Parathyroid adenoma (tissue), 2 donors: ENCODE data around the gene TERB2.
"Not testable (repeated sequence)": the region's sequence is repeated elsewhere in the genome, so short reads cannot be mapped to it uniquely, and the experiment has no call there.

Experiments used
- H2AFZ ChIP-seq: fragments of 300-600 bp; sonication (generic); one replicate; pipeline ENCODE4 v1.7.0; 2017; ENCODE audit warnings: antibody characterized with exemption, mild to moderate bottlenecking
- H3K27ac ChIP-seq: fragments of 300-600 bp; sonication (generic); one replicate; pipeline ENCODE4 v1.7.0; 2017
- H3K27me3 ChIP-seq: fragments of 300-600 bp; sonication (generic); one replicate; pipeline ENCODE4 v1.7.0; 2017; ENCODE audit warnings: low read length; ENCODE audit not compliant: control insufficient read depth, insufficient read depth
- H3K36me3 ChIP-seq: fragments of 300-600 bp; sonication (generic); one replicate; pipeline ENCODE4 v1.7.0; 2017; ENCODE audit warnings: low read length; ENCODE audit not compliant: control insufficient read depth, insufficient read depth
- H3K4me1 ChIP-seq: fragments of 300-600 bp; sonication (generic); one replicate; pipeline ENCODE4 v1.7.0; 2017; ENCODE audit warnings: control low read depth
- H3K4me2 ChIP-seq: fragments of 300-600 bp; sonication (generic); one replicate; pipeline ENCODE4 v1.7.0; 2017; ENCODE audit warnings: low read length
- H3K4me3 ChIP-seq: fragments of 300-600 bp; sonication (generic); one replicate; pipeline ENCODE4 v1.7.0; 2017; ENCODE audit warnings: low read depth, low read length
- H3K79me2 ChIP-seq: fragments of 300-600 bp; sonication (generic); one replicate; pipeline ENCODE4 v1.7.0; 2017; ENCODE audit warnings: control low read depth
- H3K9ac ChIP-seq: fragments of 300-600 bp; sonication (generic); one replicate; pipeline ENCODE4 v1.7.0; 2017; ENCODE audit warnings: mild to moderate bottlenecking
- H3K9me3 ChIP-seq: fragments of 300-600 bp; sonication (generic); one replicate; pipeline ENCODE4 v1.7.0; 2017; ENCODE audit warnings: low read length; ENCODE audit not compliant: control insufficient read depth
- TF ChIP-seq, protein P1 (sequence below): fragments of 300-600 bp; sonication (generic); IDR thresholded peaks from one replicate; pipeline ENCODE4 v1.7.0; 2017; ENCODE audit warnings: antibody characterized with exemption, mild to moderate bottlenecking
- donor health status: primary hyperparathyroidism.

The TERB2 gene

DNA sequence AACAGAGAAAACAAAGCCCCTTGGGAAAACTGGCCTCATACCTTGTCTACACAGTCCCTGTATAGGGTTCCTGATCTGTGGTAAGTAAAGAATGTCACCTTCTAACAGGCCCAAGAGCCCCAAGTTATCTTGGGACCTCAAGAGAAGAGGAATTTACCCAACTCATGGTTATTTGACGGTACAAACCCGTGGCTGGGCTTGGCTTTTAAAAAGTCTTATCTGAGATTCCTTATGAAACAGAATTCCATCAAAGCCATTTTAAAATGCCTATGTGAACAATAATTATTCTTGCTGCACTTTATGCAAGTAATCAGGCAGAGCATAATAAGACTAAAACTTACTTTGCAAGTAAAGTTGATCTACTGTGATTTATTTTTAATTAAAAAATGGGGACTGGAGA lies 52.6 kb downstream of the TERB2 start:
- Histone ChIP-seq H2AFZ (no peak overlapping the region), H3K27ac (no peak overlapping the region), H3K4me3 (no peak overlapping the region), H3K27me3 (no peaks in the 10 kb centered on the region), H3K79me2 (no peaks in the 10 kb centered on the region), H3K4me1 (no peaks in the 10 kb centered on the region), H3K36me3 (no peaks in the 10 kb centered on the region), H3K9me3 (no peaks in the 10 kb centered on the region), H3K9ac (no peak overlapping the region), H3K4me2 (no peak overlapping the region)
- TF ChIP-seq, protein P1, sequence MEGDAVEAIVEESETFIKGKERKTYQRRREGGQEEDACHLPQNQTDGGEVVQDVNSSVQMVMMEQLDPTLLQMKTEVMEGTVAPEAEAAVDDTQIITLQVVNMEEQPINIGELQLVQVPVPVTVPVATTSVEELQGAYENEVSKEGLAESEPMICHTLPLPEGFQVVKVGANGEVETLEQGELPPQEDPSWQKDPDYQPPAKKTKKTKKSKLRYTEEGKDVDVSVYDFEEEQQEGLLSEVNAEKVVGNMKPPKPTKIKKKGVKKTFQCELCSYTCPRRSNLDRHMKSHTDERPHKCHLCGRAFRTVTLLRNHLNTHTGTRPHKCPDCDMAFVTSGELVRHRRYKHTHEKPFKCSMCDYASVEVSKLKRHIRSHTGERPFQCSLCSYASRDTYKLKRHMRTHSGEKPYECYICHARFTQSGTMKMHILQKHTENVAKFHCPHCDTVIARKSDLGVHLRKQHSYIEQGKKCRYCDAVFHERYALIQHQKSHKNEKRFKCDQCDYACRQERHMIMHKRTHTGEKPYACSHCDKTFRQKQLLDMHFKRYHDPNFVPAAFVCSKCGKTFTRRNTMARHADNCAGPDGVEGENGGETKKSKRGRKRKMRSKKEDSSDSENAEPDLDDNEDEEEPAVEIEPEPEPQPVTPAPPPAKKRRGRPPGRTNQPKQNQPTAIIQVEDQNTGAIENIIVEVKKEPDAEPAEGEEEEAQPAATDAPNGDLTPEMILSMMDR, result no peak

DNA sequence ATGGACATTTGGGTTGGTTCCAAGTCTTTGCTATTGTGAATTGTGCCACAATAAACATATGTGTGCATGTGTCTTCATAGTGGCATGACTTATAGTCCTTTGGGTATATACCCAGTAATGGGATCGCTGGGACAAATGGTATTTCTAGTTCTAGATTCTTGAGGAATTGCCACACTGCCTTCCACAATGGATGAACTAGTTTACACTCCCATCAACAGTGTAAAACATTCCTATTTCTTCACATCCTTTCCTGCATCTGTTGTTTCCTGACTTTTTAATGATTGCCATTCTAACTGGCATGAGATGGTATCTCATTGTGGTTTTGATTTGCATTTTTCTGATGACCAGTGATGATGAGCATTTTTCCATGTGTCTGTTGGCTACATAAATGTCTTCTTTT lies 58.6 kb downstream of the TERB2 start:
- not testable (repeated sequence) for H3K27me3 ChIP-seq, H3K4me2 ChIP-seq, H3K9me3 ChIP-seq, H3K4me1 ChIP-seq, H3K27ac ChIP-seq, H3K79me2 ChIP-seq, H3K9ac ChIP-seq, H3K36me3 ChIP-seq, H3K4me3 ChIP-seq, H2AFZ ChIP-seq

DNA sequence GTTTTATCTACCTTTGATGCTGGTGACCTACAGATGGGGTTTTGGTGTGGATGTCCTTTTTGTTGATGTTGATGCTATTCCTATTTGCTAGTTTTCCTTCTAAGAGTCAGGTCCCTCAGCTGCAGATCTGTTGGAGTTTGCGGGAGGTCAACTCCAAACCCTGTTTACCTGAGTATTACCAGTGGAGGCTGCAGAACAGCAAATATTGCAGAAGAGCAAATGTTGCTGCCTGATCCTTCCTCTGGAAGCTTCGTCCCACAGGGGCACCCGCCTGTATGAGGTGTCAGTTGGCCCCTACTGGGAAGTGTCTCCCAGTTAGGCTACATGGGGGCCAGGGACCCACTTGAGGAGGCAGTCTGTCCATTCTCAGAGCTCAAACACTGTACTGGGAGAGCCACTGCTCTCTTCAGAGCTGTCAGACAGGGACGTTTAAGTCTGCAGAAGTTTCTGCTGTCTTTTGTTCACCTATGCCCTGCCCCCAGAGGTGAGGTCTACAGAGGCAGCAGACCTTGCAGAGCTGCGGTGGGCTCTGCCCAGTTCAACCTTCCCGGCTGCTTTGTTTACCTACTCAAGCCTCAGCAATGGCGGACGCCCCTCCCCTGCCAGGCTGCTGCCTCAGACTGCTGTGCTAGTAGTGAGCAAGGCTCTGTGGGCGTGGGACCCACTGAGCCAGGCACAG lies 63.9 kb downstream of the TERB2 start:
- not testable (repeated sequence) for H3K4me3 ChIP-seq, H3K27ac ChIP-seq, H3K4me2 ChIP-seq, H3K36me3 ChIP-seq, H3K9ac ChIP-seq, H3K79me2 ChIP-seq, H3K9me3 ChIP-seq, H2AFZ ChIP-seq, H3K27me3 ChIP-seq, H3K4me1 ChIP-seq

DNA sequence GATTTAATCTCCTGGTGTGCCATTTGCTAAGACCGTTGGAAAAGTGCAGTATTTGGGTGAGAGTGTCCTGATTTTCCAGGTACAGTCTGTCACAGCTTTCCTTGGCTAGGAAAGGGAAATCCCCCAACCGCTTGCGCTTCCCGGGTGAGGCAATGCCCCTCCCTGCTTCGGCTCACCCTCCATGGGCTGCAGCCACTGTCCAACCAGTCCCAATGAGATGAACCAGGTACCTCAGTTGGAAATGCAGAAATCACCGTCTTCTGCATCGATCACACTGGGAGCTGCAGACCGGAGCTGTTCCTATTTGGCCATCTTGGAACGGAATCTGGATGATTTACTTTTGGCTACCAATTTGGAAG lies 64.4 kb downstream of the TERB2 start:
- not testable (repeated sequence) for H3K79me2 ChIP-seq, H3K27me3 ChIP-seq, H3K27ac ChIP-seq, H3K4me3 ChIP-seq, H2AFZ ChIP-seq, H3K9ac ChIP-seq, H3K4me2 ChIP-seq, H3K9me3 ChIP-seq, H3K36me3 ChIP-seq, H3K4me1 ChIP-seq

DNA sequence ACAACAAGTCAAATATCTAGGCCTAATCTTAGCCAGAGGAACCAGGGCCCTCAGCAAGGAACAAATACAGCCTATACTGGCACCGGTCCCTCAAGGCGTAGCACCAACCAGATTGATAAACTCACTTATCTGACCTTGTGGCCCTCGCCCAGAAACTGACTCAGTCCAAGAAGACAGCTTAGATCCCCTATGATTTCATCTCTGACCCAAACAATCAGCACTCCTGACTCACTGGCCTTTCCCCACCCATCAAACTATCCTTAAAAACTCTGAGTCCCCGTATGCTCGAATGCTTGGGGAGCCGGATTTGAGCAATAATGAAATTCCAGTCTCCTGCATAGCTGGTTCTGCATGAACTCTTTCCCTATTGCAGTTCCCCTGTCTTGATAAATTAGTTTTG lies 64.9 kb downstream of the TERB2 start:
- Histone ChIP-seq H2AFZ (no peak overlapping the region), H3K27ac (no peak overlapping the region), H3K4me2 (peak overlapping the region; percentile 30), H3K4me1 (peaks cover 2% of the 10 kb centered on the region), H3K27me3 (no peaks in the 10 kb centered on the region), H3K36me3 (no peaks in the 10 kb centered on the region), H3K9me3 (no peaks in the 10 kb centered on the region), H3K79me2 (no peaks in the 10 kb centered on the region), H3K9ac (no peak overlapping the region), H3K4me3 (no peak overlapping the region)
- TF ChIP-seq, protein P1, result no peak

DNA sequence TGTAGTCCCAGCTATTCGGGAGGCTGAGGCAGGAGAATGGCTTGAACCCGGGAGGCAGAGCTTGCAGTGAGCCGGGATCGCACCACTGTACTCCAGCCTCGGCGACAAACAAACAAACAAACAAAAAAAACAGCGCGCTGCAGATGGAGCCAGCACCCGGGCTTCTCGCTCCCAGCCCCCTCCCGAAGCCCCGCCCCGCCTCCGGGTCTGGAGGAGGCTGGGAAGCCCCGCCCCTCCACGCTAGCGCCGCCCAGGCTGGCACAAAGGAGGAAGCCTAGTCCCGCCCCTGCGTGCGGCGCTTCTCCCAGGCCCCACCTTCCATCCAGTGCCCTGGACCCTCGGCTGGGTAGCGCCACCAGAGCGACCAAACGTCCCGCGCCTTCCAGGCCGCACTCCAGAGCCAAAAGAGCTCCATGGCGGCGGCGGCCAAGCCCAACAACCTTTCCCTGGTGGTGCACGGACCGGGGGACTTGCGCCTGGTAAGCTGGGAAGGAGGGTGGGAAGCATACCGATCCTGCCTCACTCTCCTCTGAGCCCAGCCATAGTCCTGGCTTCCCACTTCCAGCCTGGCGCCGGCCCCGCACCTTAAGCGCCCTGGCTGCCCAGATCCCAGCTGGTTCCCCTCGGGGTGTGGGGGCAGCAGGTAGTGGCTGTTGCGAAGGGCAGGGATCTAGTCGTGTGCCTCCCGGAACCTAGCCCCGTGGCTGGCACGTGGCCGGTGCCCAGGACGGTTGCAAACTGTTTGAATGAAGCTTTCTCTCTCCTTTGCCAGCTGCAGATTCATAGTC lies 66.6 kb downstream of the TERB2 start, which contains the start of gene SORD:
SORD (plus strand) TSS at position 325 of the 788 bp plus-strand sequence; CDS start at position 414, 89 bp downstream.
- H3K4me3 ChIP-seq, result peak within 1 kb of the TSS; percentile 65
- no peaks in the 10 kb centered on the region for H3K9me3 ChIP-seq
- peaks cover 2% of the 10 kb centered on the region for H3K4me1 ChIP-seq
- H3K9ac ChIP-seq, result no peak within 1 kb of the TSS
- no peaks in the 10 kb centered on the region for H3K36me3 ChIP-seq
- peak within 1 kb of the TSS; percentile 64 for H3K27ac ChIP-seq
- H3K79me2 ChIP-seq, result no peaks in the 10 kb centered on the region
- H3K27me3 ChIP-seq, result no peaks in the 10 kb centered on the region
- peak within 1 kb of the TSS; percentile 74 for H3K4me2 ChIP-seq
- TF ChIP-seq, protein P1, result no peak
- peak within 1 kb of the TSS; percentile 91 for H2AFZ ChIP-seq
